H9 (cell line): ENCODE measurements around the gene GATA2. TPM values are rescaled to one million over a fixed set of nuclear protein-coding genes. Genes with fewer than 3 reads are reported as not detected.

Experiments
- DNase-seq: peaks from one replicate; pipeline ENCODE4 v3.0.0-alpha.2; 2017
- H2AFZ ChIP-seq: one replicate; pipeline ENCODE4 v1.6.1; 2013; ENCODE audit warnings: mild to moderate bottlenecking, low read length, control low read depth, moderate library complexity
- H2AK5ac ChIP-seq: 2 replicates; pipeline ENCODE4 v1.6.1; 2013; ENCODE audit warnings: low read length, control low read depth, mixed read lengths; ENCODE audit not compliant: insufficient read length
- H2BK120ac ChIP-seq: one replicate; pipeline ENCODE4 v1.6.1; 2013; ENCODE audit warnings: low read depth, mild to moderate bottlenecking, low read length, control low read depth, inconsistent platforms; ENCODE audit not compliant: poor library complexity, severe bottlenecking
- H2BK12ac ChIP-seq: 2 replicates; pipeline ENCODE4 v1.6.1; 2013; ENCODE audit warnings: low read length, control low read depth, mixed read lengths, low read depth; ENCODE audit not compliant: insufficient read length
- H2BK15ac ChIP-seq: 2 replicates; pipeline ENCODE4 v1.6.1; 2013; ENCODE audit warnings: low read depth, low read length, control low read depth
- H2BK20ac ChIP-seq: one replicate; pipeline ENCODE4 v1.6.1; 2013; ENCODE audit warnings: low read depth, mild to moderate bottlenecking, low read length, control low read depth, inconsistent platforms; ENCODE audit not compliant: poor library complexity, severe bottlenecking
- H2BK5ac ChIP-seq: 2 replicates; pipeline ENCODE4 v1.6.1; 2013; ENCODE audit warnings: low read length, control low read depth, mixed read lengths; ENCODE audit not compliant: insufficient read length
- H3K14ac ChIP-seq: 2 replicates; pipeline ENCODE4 v1.6.1; 2013; ENCODE audit warnings: low read length, control low read depth; ENCODE audit not compliant: insufficient read depth
- H3K18ac ChIP-seq: 2 replicates; pipeline ENCODE4 v1.6.1; 2013; ENCODE audit warnings: low read depth, mild to moderate bottlenecking, mixed read lengths, low read length, control low read depth; ENCODE audit not compliant: insufficient read length
- H3K23ac ChIP-seq: 2 replicates; pipeline ENCODE4 v1.6.1; 2013; ENCODE audit warnings: low read length, control low read depth, mixed read lengths, low read depth; ENCODE audit not compliant: insufficient read length
- H3K23me2 ChIP-seq: 2 replicates; pipeline ENCODE4 v1.6.1; 2013; ENCODE audit warnings: low read depth, mild to moderate bottlenecking, mixed read lengths, low read length, control low read depth; ENCODE audit not compliant: insufficient read length, poor library complexity, severe bottlenecking
- H3K27ac ChIP-seq: 2 replicates; pipeline ENCODE4 v1.5.1; 2013; ENCODE audit warnings: low read length, control low read depth, mixed read lengths, low read depth; ENCODE audit not compliant: insufficient read length
- H3K27me3 ChIP-seq: 2 replicates; pipeline ENCODE4 v1.6.1; 2013; ENCODE audit warnings: low read length, control low read depth, inconsistent platforms; ENCODE audit not compliant: insufficient read depth
- H3K4ac ChIP-seq: 2 replicates; pipeline ENCODE4 v1.6.1; 2013; ENCODE audit warnings: low read depth, mild to moderate bottlenecking, control low read depth, inconsistent platforms, low read length, moderate library complexity
- H3K4me1 ChIP-seq: 2 replicates; pipeline ENCODE4 v1.6.1; 2013; ENCODE audit warnings: low read length, control low read depth, inconsistent platforms; ENCODE audit not compliant: insufficient read depth
- H3K4me2 ChIP-seq: 2 replicates; pipeline ENCODE4 v1.6.1; 2013; ENCODE audit warnings: low read length, control low read depth, mixed read lengths; ENCODE audit not compliant: insufficient read length, insufficient read depth
- H3K56ac ChIP-seq: 2 replicates; pipeline ENCODE4 v1.6.1; 2013; ENCODE audit warnings: low read depth, mild to moderate bottlenecking, mixed read lengths, low read length, control low read depth; ENCODE audit not compliant: insufficient read length
- H3K79me1 ChIP-seq: 2 replicates; pipeline ENCODE4 v1.6.1; 2013; ENCODE audit warnings: low read depth, mild to moderate bottlenecking, moderate library complexity, low read length, control low read depth, inconsistent platforms; ENCODE audit not compliant: insufficient read depth, poor library complexity, severe bottlenecking
- H3K79me2 ChIP-seq: 2 replicates; pipeline ENCODE4 v1.6.1; 2013; ENCODE audit warnings: low read length, control low read depth, inconsistent platforms; ENCODE audit not compliant: insufficient read depth
- H3K9ac ChIP-seq: 2 replicates; pipeline ENCODE4 v1.6.1; 2013; ENCODE audit warnings: low read length, control low read depth, mixed read lengths; ENCODE audit not compliant: insufficient read length; ENCODE audit errors: extremely low read depth
- H3K9me3 ChIP-seq: one replicate; pipeline ENCODE4 v1.6.1; 2013; ENCODE audit warnings: low read depth, low read length, inconsistent platforms; ENCODE audit not compliant: control insufficient read depth
- H3T11ph ChIP-seq: one replicate; pipeline ENCODE4 v1.6.1; 2013; ENCODE audit warnings: mild to moderate bottlenecking, low read length, control low read depth, inconsistent platforms
- H4K20me1 ChIP-seq: one replicate; pipeline ENCODE4 v1.6.1; 2013; ENCODE audit not compliant: control insufficient read depth, insufficient read length, insufficient read depth
- H4K5ac ChIP-seq: 2 replicates; pipeline ENCODE4 v1.6.1; 2013; ENCODE audit warnings: low read depth, mild to moderate bottlenecking, mixed read lengths, low read length, control low read depth; ENCODE audit not compliant: insufficient read length
- H4K8ac ChIP-seq: replicated peaks from 2 replicates; pipeline ENCODE4 v1.6.1; 2013; ENCODE audit warnings: low read length, control low read depth, mixed read lengths, low read depth; ENCODE audit not compliant: insufficient read length
- H4K91ac ChIP-seq: 2 replicates; pipeline ENCODE4 v1.6.1; 2013; ENCODE audit warnings: low read depth, mild to moderate bottlenecking, moderate library complexity, mixed read lengths, low read length, control low read depth; ENCODE audit not compliant: insufficient read length
- H3K27ac Mint-ChIP-seq, 3 experiments: 2 replicates in 2 of 3; 3 replicates in 1 of 3; pipeline ENCODE4 v1.8.0; 2020 to 2021; ENCODE audit warnings: mixed read lengths in 3 of 3, mild to moderate bottlenecking in 1 of 3, moderate library complexity in 1 of 3
- H3K27me3 Mint-ChIP-seq: 2 replicates; pipeline ENCODE4 v1.8.0; 2021; ENCODE audit warnings: low read depth, mild to moderate bottlenecking, moderate library complexity, mixed read lengths
- H3K36me3 Mint-ChIP-seq, 3 experiments: 2 replicates in 2 of 3; 3 replicates in 1 of 3; pipeline ENCODE4 v1.8.0; 2020 to 2021; ENCODE audit warnings: low read depth in 3 of 3, mixed read lengths in 3 of 3; ENCODE audit not compliant: insufficient read depth in 1 of 3
- H3K4me1 Mint-ChIP-seq, 2 experiments: 2 replicates each; pipeline ENCODE4 v1.8.0; 2020; ENCODE audit warnings: mixed read lengths in 2 of 2
- H3K4me3 Mint-ChIP-seq, 2 experiments: 2 replicates in 1 of 2; 3 replicates in 1 of 2; pipeline ENCODE4 v1.8.0; 2020 to 2021; ENCODE audit warnings: mild to moderate bottlenecking in 2 of 2, mixed read lengths in 2 of 2, moderate library complexity in 1 of 2
- H3K9me3 Mint-ChIP-seq, 2 experiments: 2 replicates in 1 of 2; 3 replicates in 1 of 2; pipeline ENCODE4 v1.8.0; 2020; ENCODE audit warnings: mild to moderate bottlenecking in 2 of 2, mixed read lengths in 2 of 2, moderate library complexity in 1 of 2
- CTCF ChIP-seq: fragments of 200-600 bp; sonication (generic); conservative IDR thresholded peaks from 3 replicates; pipeline ENCODE4 v1.8.0; 2021; ENCODE audit warnings: antibody characterized with exemption, mild to moderate bottlenecking
- WGBS: extraction: QIAGEN DNeasy Blood & Tissue Kit; methylation state at CpG from one replicate; pipeline ENCODE4 v1.1.7; 2013; ENCODE audit warnings: missing lambda C conversion rate, low lambda C conversion rate, mixed read lengths; ENCODE audit not compliant: insufficient read length; ENCODE audit errors: extremely low coverage; 5-methylcytosine and 5-hydroxymethylcytosine counted together
- total RNA-seq: library from RNA; stranded (reverse); gene quantifications from 2 replicates; pipeline ENCODE4 v1.2.1, GENCODE V29; 2021

The GATA2 gene
- total RNA-seq, 1 experiment from 2014 or later = 1.9 TPM

- H3K27ac ChIP-seq = no peak overlapping the region
- no peak overlapping the region; a peak in 1 of 7 replicates for H3K27ac Mint-ChIP-seq
Observed at GRCh38 chr3:128481438-128481942, 11.5 kb downstream of the GATA2 start.

More at GRCh38 chr3:128481438-128481942, 11.5 kb downstream of the GATA2 start:
- Histone ChIP-seq H3K4me2 (peak overlapping the region; percentile 7), H4K8ac (no peak overlapping the region), H2BK120ac (no peak overlapping the region), H2BK5ac (no peak overlapping the region), H2AK5ac (no peak overlapping the region), H2BK12ac (no peak overlapping the region), H3K9me3 (no peaks in the 10 kb centered on the region), H3T11ph (no peak overlapping the region), H3K79me1 (no peaks in the 10 kb centered on the region), H3K14ac (no peak overlapping the region), H3K23ac (no peak overlapping the region), H2AFZ (no peak overlapping the region), H3K79me2 (no peaks in the 10 kb centered on the region), H3K56ac (no peak overlapping the region), H4K5ac (no peak overlapping the region), H3K4me1 (peaks cover 2% of the 10 kb centered on the region; the same call in 1 of the 2 replicates), H3K9ac (no peak overlapping the region), H3K4ac (no peak overlapping the region), H4K91ac (no peak overlapping the region), H4K20me1 (peaks cover 7% of the 10 kb centered on the region), H2BK15ac (no peak overlapping the region), H3K18ac (no peak overlapping the region), H3K23me2 (peaks cover 6% of the 10 kb centered on the region), H2BK20ac (no peak overlapping the region), H3K27me3 (peaks cover 85% of the 10 kb centered on the region)
- WGBS = no CpG with 5 or more reads among the region's 19 CpGs
- peak overlapping the region in 1 of 2 experiments; percentile 76; a peak in 1 of 5 replicates for H3K4me3 Mint-ChIP-seq
- no peak for TF ChIP-seq CTCF
- H3K9me3 Mint-ChIP-seq = peaks cover 0 to 2% of the 10 kb centered on the region in 2 experiments; a peak in 1 of 5 replicates
- peaks cover 100% of the 10 kb centered on the region for H3K27me3 Mint-ChIP-seq
- peaks cover 40 to 69% of the 10 kb centered on the region in 2 experiments for H3K4me1 Mint-ChIP-seq
- DNase-seq = no peak
- peaks cover 0 to 6% (median 0%) of the 10 kb centered on the region in 3 experiments; a peak in 3 of 7 replicates for H3K36me3 Mint-ChIP-seq
